ENCODE measurements around the gene OSM.

DNA sequence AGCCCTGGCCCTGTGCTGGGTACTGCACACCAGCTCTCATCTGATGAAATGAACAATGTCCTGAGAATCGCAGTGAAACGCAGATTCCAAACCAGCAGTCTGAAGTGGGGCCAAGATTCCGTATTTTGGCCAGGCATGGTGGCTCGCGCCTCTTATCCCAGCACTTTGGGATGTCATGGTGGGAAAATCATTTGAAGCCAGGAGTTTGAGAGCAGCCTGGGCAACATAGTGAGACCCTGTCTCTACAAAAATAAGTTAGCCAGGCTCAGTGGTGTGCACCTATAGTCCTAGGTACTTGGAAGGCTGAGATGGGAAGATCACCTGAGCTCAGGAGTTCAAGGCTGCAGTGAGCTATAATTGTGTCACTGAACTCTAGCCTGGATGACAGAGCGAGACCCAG is 33.1 kb downstream of the OSM start:
- TF ChIP-seq, protein P1, sequence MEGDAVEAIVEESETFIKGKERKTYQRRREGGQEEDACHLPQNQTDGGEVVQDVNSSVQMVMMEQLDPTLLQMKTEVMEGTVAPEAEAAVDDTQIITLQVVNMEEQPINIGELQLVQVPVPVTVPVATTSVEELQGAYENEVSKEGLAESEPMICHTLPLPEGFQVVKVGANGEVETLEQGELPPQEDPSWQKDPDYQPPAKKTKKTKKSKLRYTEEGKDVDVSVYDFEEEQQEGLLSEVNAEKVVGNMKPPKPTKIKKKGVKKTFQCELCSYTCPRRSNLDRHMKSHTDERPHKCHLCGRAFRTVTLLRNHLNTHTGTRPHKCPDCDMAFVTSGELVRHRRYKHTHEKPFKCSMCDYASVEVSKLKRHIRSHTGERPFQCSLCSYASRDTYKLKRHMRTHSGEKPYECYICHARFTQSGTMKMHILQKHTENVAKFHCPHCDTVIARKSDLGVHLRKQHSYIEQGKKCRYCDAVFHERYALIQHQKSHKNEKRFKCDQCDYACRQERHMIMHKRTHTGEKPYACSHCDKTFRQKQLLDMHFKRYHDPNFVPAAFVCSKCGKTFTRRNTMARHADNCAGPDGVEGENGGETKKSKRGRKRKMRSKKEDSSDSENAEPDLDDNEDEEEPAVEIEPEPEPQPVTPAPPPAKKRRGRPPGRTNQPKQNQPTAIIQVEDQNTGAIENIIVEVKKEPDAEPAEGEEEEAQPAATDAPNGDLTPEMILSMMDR (IDR thresholded peaks at IDR 0.05), result no peak
- TF ChIP-seq POLR2AphosphoS5 (IDR thresholded peaks at IDR 0.05) (no peak), POLR2A (IDR thresholded peaks at IDR 0.05) (no peak)
